GM18502 (cell line): ENCODE results near the gene CCDC169.

ENCODE experiments used
- ATAC-seq: cut with Tn5 transposase; IDR thresholded peaks from one replicate; pipeline ENCODE4 v1.9.1; 2021; ENCODE audit warnings: mild to moderate bottlenecking; ENCODE audit not compliant: unreplicated experiment, poor library complexity

The CCDC169 gene

DNA sequence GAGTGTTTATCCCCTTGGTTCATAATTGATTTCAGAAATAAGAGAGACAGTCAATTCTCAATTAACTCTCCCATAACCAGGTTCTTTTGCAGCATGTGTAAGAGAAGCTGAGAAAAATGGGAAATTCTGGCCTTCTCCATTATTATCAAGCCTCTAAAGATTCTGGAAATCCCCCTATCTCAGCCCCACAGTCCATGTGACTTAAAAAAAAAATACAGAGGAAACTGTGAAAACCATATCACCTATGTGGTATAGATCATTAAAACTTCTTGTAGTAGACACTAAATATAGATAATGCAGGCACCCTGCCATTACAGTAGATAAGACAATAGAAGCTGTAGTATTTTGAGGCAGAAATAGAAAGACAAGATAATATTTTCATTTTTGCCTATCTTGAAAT is 48.9 kb downstream of the CCDC169 start:
- no peak for ATAC-seq

DNA sequence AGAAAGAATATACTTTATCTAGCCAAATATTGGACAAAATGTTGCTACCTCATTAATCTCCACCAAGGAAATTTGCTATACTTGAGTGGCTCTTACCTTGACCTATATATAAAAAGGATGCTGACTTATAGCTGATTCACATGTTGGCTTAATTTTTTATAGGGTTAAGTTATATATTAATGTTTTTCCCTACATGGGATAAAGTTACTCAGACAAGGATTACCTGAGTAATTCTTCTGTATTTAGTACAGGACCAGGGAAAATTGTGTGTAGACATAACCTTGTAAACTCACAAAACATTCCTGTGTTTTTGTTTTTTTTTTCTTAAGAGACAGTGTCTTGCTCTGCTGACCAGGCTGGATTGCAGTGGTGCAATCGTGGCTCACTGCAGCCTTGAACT is 52.6 kb downstream of the CCDC169 start:
- no peak for ATAC-seq

DNA sequence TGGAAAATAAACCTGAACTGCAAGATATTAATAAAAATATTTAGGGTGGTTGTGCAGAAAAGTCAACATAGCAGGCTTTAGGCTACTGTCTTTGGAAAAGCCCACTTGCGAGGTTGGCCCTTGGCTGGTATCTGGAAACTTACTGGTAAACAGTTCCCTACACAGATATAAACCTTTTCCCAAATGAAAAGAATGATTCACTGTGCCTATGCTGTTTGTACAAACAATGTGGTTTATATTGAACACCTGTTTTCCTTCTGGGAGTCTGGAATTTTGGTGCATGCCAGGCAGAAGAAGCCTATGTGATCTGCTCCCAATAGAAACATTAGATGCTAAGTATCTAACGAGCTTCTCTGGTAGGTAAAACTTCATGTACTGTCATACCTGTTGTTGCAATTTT is 53.5 kb downstream of the CCDC169 start:
- ATAC-seq: no peak

DNA sequence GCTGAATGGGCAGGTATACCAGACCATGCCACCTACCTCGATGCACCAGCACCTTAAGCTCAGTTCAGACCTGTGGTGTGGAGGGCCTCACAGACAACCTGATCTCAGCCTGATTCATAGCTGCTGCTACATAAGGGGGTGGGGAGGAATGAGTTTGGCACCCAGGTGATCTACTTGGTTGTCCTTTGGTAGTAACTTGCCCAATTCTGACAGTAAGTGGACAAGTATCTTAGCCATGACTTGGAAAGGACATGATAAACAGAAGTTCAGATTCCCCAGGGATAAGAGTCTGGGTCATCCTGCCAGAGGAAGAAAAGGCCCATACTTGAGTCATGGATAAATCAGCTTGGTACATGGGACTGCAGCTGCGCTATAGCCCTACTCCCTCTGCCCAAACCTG is 54.9 kb downstream of the CCDC169 start:
- no peak for ATAC-seq

DNA sequence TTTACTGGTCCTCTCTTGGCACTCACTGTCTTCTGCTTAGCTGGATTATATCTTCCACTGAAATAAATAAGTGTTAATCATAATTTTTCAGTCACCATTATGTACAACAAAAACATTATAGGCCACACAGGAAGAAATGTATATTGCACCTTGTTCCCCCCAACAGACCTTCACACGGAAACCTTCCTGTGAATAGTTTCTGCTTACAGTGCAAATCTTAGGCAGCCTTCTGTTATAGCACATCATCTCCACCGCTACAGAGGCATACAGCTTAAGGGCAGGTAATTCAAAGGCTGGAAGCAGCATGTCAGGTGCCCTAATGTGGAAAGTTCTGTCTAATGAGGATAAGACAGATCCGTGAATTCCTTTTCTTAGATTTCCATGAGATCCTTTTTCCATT is 66.4 kb downstream of the CCDC169 start:
- no peak for ATAC-seq

DNA sequence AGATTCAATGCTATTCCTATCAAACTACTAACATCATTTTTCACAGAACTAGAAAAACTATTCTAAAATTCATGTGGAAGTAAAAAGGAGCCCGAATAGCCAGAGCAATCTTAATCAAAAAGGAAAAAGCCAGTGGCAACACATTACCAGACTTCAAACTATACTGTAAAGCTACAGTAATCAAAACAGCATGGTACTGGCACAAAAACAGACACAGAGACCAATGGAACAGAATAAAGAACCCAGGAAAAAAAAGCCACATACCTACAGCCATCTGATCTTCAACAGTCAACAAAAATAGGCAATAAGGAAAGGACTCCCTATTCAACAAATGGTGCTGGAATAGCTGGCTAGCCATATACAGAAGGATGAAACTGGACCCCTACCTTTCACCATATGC is 72.9 kb downstream of the CCDC169 start:
- ATAC-seq: no peak

DNA sequence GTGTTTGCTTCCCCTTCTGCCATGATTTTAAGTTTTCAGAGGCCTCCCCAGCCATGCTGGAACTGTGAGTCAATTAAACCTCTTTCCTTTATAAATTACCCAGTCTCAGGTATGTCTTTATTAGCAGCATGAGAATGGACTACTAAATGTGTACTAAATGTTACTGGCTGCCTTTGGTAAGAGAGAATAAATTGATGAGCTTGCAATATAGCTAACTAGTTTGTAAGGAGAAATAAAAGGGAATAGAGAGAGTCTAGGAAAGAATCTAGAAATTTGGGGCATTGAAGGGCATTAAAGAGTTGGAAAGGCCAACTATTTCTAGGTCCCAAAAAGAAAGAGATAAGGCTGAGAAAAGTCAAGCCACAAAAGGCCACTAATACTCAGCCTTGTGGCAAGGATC is 77.7 kb downstream of the CCDC169 start:
- no peak for ATAC-seq

DNA sequence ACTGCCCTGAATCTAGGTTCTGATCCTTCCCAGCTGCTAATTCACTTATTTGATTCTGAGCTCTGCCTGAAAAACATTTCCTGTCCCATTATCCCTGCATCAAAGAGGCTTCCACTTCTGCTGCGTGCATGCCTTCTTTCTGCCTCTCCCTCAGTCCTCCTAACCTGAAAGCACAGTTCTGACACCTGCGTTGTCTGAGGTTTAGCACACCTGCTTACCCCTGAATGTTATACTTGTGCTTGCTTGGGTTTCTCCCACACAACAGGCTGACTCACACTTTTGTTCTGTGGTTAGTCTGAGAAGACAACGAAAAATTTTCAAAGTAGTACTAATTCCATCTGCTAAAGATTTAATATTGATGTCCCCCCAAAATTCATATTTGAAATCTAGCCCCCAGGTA is 80.2 kb downstream of the CCDC169 start:
- ATAC-seq: no peak

DNA sequence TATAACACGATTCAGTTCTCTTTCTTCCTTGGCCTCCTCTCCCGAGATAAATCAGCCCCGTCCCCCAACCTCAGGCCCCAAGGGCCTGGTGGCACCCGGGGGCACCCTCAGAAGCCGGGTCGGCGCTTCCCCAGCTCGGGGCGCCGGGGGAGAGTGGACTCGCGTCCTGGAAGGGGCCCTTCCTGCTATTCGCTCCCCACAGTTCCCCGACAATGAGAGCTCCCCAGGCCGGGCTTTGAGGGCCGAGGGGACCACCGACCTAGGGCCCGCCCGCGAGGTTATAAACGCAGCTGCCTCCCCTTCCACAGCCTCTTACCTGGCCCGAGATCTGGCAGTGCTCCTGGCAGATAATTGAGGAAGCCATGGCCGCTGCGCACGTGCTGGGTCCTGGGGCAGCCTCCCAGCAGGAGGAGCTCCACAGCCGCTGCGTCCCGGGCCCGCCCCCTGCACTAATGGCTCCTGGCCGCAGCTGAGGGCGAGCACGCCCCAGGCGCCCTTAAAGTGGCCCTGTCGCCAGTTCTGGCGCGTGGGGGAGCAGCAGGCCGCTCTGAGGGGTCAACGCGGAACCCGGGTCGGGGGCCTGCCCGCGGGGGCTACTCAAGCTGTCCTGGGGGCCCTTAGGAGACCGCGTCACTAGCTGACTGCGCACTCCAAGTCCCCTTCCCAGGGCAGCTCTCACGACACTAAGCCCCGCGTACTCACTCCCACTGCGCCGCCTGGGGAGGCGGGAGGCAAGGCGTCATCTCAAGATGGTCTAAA is 83.3 kb downstream of the CCDC169 start, which contains the start of gene SOHLH2:
Gene SOHLH2 (minus strand): TSS at position 394 of the 759 bp plus-strand sequence. CDS start 30 bp downstream, at position 364.
- ATAC-seq: no peak

DNA sequence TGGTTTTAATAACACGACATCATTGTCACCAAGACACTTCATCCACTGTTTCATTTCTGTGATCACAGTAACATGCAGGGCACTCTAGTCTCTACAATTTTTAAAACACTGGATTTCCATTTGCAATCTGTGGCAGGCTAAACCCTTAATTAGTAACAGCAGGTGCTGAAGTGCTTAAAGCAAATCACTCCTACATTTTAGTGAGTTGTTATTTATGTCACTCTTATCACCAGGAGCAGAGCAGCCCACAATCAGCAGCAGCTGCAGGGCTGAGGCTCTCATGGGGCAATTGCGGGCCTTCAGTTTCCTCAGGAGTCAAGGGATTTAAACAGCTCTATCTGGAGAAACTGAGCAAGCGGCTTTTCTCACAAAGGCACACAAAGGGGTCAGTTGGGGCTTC is 84.8 kb downstream of the CCDC169 start:
- no peak for ATAC-seq

DNA sequence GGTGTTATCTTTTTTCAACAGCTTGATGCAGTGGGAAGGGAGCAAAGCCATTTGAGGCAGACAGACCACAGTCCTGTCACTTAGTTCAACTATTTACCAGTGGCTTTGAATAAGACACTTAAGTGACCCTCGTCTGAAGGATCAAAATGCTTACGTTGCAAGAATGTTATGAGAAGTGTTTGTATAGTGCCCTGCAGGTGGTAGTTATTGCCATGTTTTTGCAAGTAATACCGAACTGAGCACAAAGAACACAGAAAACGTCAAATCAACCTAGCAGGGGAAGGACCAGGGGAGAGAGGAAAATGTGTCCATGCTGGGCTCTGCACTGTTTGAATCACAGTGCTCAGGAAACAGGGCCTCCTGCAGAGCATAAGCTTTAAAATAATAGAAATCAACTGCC is 86.0 kb downstream of the CCDC169 start:
- ATAC-seq: no peak

DNA sequence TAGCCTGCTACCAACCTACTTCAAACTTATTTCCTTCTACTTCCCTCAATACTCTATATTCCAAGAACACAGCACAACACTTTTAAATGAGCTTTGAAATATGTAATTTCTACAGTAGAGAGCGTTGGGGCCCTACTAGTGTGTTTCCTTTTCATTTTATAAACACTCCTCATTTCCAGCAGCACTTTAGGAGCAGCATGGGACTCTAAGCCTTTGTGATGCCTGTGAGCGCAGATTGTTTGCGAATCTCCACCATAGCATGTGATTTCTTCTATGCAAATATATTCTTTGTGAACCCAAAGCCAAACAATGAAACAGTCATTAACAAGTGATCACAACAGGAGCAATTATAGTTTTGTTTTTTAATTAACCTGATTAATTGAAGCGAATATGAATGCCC is 86.9 kb downstream of the CCDC169 start:
- ATAC-seq: no peak

DNA sequence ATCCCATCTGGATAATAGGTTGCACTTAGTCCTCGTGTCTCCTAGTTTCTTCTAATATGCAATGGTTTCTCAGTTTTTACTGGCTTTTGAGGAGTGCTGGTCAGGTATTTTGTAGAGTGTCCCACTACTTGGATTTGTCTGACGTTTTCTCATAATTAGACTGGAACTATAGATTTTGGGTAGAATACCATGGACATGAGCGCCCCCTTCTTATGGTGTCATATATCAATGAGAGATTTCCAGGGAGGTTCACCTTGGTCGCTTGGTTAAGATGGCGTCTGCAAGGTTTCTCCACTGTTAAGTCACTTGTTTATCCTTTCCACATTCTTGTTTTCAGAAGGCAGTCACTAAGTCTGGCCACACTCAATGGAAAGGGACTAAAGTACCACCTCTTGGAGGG is 89.9 kb downstream of the CCDC169 start:
- no peak for ATAC-seq

DNA sequence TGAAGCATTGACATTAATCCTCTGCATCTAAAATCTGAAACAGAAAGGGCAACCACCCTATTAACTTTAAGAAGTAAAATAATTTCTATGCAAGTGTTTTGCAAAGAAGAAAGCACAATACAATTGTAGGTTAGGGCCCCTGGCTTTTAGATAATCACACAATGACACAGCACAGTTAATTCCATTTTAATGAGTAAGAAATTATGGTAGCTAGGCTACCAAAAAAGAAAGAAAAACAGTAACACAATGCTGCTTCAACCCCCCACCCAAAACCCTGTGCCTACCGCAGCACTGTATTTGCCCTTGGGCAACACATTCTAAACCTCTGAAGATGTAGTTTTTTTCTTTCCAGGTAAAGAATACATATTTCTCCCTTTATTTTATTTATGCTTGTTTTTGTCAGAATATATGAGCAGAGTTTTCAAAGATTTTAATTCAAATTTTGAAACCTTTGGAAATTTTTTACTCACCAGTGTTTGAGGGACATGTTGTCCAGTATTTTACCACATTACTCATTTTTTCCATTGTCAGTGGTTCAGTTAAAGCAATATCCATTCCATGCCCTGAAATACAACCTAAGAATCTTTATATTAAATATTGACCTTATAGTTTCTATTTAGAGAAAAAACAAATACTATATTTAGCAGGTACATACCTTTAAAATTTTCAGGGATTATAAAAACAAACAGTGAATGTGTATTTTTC is 104.3 kb downstream of the CCDC169 start:
- no peak for ATAC-seq

DNA sequence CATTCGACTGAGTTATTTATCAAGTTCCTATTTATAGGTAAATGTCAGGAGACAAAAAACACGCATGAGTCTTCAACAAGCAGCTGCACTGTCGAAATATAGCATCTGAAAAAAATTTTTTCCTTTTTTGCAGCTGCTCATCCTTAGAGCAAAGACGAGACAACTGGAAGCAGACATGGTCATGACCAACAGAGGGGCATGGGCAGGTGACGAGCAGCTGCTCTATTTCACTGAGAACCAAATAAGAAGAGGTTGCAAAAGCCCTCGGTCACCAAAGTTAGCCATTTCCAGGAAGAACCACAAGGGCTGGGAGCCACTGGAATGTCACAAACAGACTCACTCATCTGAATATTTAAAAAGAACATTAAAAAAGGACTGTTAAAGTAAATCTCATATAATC is 105.4 kb downstream of the CCDC169 start:
- ATAC-seq: no peak

DNA sequence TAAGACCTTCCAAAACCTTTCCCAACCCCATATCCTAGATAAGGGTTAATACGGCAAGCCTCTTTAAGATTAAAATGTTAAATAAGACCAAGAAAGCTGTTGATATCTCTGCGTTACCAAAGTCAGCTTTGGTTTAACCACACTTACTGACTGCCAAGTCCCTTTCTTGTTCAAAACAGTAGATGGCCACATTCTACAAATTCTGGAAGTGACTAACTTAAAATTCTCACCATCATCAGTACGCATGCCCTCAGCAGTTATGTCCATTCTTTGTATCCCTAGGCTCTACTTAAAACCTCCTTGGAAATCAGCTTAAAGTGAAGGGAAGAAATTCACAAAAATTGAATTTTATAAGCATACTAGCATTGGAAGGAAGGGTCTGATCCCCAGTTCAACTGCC is 106.8 kb downstream of the CCDC169 start:
- no peak for ATAC-seq

DNA sequence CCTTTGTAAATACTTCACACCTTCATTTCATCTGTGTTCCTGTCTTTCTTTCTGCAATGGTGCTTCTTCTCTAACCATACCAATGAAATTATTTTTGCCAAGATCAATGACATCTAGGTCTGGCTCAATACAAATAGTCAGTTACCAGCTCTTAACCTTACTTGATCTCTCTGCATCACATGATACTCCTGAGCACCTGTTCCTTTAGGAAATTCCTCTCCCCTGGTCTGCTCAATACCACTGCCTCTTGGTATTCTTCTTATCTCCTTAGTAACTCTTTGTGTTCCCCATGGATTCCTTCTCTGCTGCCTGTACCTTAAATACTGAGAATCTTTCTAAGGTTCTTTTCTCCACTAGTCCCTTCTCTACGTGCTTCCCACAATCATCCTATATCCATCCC is 109.2 kb downstream of the CCDC169 start:
- ATAC-seq: no peak

DNA sequence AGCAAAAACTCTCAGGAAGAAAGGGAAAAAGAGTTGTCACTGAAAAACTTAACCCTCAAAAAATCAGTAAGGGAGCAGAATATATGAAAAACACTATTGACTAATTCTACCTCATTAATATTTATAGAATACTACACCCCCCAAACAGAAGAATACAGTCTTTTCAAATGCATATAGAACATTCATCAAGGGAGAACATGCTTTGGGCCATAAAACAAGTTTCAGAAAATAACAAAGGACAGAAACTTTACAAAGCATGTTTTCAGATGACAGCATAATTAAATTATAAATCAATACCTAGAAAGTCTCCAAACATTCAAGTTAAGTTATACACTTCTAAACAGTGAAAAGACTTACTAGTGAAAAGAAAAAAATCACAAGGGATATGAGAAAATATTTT is 113.7 kb downstream of the CCDC169 start:
- ATAC-seq: no peak
